KBM-7 (cell line): ENCODE measurements around the gene SLX9.
"Not testable (repeated sequence)": the region's sequence is repeated elsewhere in the genome, so short reads cannot be mapped to it uniquely, and the experiment has no call there.

Source experiments
- DNase-seq: peaks from one replicate; pipeline ENCODE4 v3.0.0-alpha.2; 2015
- in situ Hi-C: fragments of 300-500 bp; cut with MboI; formaldehyde crosslinking; loops from 2 replicates; pipeline ENCODE4 v1.14.3; 2020; ENCODE audit warnings: low sequenced_read_pairs, low pct_unique_long_range_greater_than_20kb, mixed read lengths

Gene SLX9

DNA sequence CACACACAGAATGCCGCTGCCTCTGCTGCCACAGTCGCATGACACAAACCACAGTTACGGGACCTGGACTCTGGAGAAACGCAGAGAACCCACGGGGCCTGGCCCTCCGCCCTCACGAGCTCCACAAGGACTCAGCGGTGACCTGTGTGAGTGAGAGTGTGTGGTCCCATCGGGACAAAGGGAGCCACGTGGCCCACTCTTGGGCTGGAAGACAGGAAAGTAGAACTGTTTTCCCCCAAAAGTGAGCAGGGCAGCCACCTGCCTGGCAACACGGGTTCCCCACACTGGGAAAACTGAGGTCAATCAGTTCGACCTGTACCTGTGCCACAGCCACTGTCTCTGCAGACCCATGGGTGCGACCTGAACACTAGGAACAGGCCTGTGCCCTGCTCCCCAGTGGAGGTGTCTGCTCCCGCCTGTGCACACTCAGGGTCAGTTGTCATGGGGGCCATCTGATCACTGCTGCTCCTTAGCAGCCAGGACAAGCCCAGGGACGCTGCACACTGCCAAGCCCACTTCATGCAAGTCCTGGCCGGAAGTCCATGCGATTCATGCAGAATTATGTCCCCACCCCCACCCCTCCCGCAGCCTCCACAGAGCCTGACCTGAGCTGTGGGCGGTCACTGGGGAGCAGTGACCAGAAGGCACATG lies 80.2 kb downstream of the SLX9 start:
- in situ Hi-C loops, result no loop called here
- DNase-seq, result no peak

DNA sequence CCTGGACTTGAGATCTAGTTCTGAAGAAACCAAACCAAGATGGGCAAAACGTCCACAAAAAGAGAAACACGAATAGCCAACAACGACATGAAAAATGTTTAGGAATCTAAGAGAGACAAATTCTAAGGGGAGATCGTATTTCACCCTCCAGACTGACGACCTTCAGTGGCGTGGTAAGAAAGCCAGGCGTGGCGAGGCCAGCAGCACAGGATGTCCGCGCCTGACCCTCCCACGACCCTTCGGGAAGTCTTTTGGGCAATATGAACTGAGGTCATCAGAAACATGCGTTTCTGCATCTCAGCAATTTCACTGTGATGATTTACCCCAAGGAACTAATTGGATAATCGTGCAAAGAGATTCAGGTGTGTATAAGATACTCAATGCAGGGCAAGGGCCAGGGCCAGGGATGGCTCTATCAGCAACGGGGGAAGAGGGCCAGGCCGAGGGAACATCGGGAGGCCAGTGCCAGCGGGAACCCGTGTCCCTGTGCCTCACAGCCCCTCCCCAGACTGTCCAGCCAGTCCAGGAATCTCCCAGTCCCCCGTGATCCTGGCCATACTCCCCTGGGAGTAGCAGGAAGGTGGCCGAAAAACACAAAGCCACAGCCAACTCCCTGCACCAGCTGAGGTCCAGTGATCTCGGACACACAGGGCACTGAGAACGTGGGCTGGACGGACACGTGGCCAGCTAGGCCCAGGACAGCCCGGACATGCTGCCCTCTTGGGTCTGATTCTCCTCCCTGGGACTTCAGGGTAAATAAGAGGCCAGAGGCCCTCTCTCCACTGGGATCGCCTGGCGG lies 81.0 kb downstream of the SLX9 start:
- DNase-seq, result no peak
- in situ Hi-C loops, result no loop called here

DNA sequence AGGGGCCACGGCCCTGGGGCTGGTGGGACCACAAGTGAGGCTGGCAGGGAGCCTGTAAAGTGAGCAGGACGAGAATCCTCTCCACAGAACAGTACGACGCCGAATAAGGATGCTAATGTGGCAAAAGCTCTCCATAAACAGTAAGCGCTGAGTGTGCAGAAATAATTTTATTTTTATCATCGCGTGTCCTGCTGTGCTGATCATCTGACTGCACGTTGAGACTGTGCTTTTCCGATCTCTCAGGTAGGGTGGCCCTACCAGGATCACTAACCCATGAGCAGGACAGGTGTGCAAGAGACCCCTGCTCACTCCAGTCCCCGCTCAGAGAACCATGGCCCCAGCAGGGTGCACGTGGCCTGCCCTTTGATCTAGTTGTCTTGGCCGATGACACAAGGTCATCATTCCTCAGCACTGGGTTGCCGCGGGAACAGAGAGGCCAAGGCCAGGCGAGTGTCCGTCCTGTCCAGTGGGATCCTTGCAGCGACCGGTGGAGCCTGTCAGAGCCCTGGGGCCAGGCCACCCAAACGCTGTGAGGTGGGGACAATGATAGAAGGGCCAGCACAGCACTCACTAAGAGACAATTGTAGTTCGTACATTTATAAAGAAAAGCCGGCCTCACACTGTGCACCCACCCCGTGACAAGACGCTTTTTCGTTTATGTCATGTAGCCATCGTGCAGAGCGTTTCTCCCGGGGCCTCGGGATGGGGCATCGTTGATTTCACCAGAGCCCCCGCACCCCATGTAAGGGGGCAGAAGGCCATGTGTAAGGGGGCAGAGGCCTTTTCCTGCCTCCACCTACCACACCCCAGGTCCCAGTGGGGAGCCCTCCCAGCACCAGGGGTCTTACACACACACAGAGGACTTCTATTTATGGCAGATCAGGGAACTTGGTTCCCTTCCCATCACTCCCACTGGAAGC lies 81.9 kb downstream of the SLX9 start:
- DNase-seq, result no peak
- in situ Hi-C loops, result no loop called here

DNA sequence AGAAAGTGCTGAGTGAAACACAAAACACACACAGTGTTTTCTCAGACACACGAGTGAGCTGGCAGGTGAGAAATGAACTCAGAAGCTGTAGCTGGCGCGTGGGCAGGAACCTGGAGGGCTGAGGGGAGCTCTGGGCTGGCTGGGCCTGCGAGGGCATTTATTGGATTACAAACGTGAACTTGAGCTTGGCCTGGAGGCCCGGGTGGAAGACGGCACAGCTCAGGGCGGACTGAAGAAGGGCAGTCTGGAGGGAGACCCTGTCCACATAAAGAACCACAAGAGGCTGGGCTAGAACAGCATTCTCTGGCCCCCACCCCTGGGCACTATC lies 82.5 kb downstream of the SLX9 start:
- in situ Hi-C loops, result no loop called here
- DNase-seq, result no peak

DNA sequence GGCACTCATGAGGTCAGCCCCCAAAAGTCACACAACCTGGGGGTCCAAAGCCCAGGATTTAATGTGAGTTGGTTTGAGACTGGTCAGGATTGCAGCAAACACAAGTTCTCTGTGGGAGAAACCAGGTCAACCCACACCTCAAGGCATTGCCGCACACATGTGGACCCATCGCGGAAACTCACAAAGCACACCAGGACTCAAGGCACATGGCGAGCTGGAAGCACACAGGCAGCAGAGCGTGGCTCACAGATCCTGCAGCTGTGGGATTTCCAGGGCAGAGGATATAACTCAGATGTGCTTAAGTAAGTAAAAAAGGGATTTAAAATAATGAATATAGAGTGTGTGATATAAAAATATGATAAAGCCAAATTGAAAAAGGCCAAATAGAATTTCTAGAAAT lies 82.9 kb downstream of the SLX9 start:
- no peak for DNase-seq
- in situ Hi-C loops, result no loop called here

DNA sequence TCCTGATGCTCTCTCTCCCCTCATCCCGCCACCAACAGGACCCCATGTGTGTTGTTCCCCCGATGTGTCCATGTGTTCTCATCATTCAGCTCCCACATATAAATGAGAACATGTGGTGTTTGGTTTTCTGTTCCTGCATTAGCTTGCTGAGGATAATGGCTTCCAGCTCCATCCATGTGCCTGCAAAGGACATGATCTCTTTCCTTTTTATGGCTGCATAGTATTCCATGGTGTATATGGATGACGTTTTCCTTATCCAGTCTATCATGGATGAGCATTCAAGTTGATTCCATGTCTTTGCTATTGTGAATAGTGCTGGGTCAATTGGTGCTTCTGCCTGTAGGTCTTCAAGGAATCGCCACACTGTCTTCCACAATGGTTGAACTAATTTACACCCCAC lies 84.7 kb downstream of the SLX9 start:
- in situ Hi-C loops, DNase-seq: not testable (repeated sequence)

DNA sequence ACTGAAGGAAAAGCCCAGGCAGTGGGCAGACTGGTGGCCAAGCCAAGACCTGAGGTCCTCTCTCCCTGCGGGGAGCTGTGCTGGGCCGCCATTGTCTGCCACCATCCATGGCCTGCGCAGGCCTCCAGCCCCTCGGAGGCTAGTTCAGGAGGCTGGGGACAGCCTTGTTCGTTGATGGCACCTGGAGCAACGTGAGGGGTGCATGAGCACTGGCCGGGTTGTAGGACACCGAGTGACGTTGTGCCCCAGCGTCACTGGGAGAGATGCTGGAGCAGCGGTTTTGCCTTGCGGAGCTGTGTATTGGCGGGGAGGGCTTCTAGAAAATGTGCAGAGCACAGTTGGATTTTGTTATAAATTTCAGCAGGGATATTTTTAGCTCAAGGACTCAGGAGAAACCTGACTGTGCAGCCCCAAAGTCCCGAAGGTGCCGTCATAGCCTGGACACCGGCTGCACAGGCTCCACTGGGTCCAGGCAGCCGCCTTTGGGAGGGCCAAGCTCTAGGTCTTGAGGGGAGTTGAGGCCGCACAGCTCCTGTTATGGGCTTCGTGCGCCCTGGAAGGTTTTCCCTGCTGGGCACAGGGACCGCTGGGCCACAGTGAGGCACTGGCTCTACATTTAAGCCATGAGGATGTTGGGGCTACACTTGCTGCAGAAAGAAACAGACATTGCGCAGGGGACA lies 86.4 kb downstream of the SLX9 start:
- in situ Hi-C loops, result no loop called here
- no peak for DNase-seq
